Stimulated activated CD8-positive, alpha-beta memory T cell treated with anti-CD3 and anti-CD28 coated beads, Interleukin-15, amount 100 ng/mL, for 24 hours (primary cell): ENCODE measurements around the gene ARHGAP4.

ENCODE experiments used
- DNase-seq: peaks from one replicate; pipeline ENCODE4 v3.0.0-alpha.2; 2020; ENCODE audit warnings: low read depth

The ARHGAP4 gene

DNA sequence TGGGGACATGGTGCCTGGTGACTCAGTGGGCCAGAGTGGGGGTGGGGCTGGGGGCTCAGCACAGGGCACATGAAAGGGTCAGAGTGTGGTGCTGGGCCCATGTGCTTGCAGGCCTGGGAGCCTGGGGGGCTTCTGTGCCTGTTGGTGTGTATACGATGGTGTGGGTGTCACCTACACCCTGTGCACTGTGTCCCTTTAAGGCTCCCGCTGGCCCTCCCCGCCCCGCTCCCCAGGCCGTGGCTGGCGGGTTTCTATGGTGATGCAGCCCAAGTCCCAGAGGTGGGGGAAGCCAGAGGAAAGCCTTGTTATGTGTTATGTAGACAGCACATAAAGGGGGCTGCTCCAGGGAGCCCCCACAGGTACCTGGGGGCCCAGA, 45.6 kb downstream of the ARHGAP4 start:
- DNase-seq: no peak

DNA sequence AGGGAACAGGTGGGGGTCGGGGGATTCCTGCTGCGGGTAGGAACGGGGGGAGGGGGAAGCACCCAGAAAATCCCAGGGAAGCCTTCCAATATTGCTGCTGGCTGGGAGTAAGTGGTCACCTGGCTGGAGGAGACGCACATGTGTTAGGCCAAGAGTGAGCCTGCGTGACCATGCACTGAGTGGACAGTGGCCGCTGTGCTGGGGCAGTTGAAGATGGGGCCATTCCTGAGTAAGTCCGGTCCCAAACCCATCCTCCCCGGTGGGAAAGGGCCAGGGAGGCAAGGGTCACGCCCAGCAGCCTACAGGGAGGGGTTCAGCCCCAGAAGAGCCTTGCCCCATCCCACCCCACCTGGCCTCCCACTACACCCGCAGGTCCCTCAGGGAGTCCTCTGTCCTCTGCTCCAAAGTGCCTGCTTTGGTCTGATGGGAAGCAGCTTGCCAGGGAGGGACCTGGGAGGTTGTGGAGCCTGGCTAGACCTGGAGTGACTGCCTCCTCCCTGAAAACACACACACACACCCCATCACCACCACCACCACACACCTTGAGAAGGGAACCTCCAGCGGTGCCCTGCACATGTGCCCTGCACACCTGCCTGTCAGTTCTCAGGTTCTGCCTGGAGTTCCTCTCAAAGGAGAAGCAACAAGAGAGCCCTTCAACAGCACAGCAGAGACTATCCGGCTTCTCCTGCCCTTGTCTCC, 46.2 kb downstream of the ARHGAP4 start:
- DNase-seq: no peak

DNA sequence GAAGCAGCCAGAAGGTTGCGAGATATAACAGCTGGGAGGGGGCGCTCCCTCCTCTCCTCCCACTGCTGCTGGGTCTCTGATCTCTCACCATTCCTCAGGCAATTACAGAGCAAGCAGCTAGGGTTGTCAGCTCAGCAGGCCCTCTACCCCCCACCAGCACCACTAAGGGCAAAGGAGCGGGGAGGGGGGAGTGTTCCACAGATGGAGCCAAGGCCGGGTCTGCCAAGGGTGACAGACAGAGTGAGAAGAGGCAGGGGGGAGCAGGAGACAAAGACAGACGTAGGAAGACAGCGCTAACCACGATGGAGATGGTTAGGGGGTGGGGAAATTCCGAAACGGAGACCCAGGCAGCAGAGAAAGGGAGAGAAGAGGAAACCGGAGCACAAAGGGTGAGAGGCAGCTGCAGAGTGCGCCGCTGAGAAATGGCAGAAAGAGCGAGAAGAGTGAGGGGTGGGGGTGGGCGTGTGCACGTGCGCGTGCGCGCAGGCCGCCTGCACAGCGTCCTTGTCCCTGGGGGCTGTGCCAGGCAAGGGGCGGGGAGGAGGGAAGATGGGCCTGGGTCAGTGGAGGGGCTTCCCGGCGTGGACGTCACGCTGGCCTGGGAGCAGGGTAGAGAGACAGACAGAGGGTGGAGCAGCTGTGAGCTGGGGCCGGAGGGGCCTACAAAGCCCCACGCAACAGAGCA, 47.0 kb downstream of the ARHGAP4 start:
- DNase-seq: no peak

DNA sequence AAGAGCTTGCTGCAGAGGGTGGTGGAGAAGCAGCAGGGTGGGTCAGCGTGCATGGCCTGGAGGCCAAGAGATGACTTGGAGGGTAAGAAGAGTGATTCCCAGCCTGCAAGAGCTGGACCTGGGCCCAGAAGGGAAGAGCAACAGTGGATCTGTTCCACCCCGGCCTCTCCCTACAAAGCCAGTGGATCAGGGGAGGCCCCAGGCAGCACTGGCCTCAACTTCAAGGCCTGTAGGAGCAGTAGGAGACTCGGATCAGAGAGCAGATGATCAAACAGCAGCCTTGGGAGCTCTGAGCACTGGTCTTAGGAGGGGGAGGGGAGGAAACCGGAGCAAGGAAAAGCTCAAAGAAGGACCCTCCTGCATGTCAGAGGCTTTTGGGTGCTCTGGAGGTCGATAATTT, 47.7 kb downstream of the ARHGAP4 start:
- no peak for DNase-seq

DNA sequence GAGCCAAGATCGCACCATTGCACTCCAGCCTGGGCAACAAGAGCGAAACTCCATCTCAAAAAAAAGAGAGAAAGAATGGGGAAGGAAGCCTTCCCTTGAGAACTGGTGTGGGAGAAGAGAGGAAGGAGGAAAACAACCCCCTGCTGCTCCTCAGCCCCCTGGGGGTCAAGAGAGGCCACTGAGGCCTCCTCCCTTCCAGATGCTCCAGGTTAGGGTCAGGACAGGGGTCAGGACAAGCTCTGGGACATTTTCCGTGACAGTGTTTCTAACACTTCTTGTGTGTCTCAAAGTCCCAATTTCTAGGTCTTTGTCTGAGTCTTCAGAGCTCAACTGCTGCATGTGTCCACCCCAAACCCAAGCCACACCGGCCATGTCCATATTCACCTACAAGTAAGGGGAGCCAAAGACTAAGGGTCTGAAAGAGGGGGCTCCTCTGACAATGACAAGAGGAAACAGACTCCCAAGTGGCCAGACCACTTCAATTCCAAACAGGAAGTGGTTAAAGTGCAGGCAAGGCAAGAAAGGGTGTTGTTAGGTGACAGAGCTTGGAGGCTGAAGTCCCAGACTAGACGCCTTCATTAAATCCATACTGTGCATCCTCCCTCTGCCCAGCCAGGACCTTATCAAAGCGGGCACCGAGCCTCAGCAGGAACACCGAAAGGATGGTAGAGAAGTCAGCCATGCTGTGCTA, 48.3 kb downstream of the ARHGAP4 start:
- DNase-seq: no peak

DNA sequence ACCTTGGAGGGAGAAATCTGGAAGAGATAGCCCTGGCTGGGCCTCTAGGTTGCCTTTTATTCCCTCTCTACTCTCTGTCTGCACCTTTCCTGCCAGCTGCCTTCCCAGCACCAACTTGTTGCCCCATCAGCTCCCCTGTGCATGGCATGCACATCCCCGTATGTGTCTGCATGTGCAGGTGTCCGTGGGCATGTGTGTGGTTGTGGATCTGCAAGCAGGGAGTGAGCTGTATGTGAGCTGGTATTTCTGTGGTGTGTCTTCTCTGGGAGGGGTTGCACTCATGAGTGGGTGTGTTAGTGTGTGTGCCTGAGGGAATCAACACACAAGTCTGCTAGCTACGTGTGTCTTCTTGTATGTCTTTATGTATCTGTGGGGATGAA, 50.0 kb downstream of the ARHGAP4 start:
- no peak for DNase-seq

DNA sequence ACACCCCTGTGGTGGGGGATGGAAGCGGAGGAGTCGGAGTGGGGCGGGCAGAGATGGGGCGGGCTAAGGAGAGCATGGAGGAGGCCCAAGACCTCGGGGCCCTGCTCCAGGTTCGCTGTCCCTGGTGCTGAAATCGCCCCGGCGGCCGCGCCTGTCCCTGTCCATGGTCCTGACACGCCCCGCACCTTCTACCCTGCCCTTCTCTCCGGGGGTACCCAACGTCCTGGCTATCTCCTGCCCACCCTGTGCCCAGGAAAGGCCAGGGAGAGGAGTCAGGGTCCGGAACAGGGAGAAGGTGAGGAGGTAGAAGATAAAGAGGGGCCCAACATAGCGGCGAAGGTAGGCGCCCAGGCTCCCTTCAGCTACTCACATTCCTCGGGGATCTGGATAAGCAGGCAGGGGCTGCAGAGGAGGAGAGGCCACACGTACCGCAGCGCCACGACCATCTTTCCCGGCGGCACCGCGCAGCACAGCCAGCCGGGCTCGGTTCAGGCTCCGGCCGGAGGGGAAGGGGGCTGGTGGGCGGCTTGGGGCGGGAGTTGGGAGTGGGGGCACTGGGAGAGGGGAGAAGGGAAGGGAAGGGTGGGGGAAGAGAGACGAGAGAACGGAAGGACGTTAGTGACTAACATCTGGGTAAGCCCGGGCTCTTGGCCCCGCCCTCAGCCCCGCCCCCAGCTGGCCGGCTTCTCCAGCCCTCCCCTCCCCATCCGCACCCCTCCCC, 50.5 kb downstream of the ARHGAP4 start:
- peak; percentile 58 for DNase-seq

DNA sequence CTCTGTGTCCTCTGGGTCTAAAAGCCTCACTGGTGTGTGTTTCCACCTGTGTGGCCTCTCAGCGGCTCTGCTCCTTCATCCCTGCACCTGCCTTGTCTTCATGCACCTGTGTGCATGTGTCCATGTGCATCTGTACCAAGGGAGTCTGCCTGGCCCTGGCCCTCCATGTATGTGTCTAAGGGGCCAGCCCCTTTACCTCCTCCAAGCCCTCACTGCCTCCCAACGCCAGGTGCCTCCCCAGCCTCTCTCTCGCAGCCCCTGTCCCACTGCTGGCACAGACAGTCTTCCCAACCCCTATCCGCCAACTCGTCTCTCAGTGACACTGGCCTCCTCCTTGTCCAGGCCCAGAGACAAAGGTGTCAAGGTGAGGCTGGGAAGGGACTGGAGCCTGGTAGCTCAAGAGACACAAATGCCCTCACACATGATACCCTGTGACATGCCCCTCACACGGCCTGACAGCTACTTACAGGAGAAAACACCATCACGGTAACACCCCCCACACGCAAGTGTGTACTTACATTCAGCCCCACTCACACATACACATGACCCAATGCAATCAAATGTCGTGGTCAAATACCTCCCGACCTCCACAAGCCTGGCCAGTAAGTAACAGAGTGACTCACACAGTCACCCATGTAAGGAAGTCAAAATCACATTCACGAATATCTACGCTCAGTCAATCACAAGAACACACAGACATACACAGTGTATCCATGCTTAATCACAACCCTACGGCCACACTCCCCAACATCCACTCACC, 51.5 kb downstream of the ARHGAP4 start:
- DNase-seq: no peak

DNA sequence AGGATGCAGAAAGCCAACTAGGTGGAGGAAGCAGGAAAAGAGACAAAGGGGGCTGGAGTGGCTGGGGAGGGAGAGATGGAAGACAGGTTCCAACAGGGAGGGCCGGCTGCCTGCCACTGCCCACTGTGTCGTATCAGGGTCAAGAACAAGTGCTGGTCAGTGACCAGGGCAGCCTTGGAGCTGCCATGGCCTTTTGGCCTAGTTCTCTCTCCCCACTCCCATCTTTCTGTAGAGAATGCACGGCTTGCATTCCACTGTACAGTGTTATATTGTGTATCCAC, 52.0 kb downstream of the ARHGAP4 start:
- DNase-seq: no peak

DNA sequence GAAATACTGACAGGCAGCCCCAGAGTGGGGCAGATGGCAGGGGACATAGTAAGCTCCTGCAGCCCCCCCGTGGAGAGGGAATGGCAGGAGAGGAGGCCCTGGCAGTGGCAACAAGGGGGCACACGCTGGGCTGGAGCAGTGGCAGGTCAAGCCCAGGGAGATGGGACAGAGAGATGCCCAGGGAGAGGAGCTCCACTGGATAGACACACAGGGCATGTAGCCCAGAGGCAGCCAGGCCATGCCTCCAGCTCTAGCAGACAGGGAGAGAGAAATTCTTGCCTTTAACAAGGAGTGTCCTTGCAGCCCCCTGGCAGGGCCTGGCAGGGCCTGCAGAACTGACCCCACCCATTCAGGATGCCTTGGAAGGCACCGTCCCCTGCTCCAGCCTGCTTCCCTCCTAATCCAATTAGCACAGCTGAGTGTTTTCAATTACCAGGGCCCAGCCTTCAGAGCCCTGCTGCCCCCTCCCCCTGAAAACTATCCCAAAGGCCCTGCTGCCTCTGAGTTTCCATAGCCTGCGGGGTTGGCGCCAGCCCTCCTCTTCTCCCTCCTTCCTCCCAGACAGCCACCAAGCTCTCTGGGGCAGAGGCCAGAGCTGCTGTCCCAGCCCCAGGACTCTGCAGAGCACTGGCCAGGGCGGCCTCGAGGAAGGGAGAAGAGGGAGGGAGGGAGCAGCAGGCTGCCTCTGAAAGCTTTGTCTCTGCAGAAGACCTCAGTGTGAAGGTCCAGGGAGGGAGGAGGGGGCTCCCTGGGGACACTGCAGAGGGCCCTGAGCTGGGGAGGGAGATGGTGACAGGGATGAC, 52.6 kb downstream of the ARHGAP4 start:
- no peak for DNase-seq

DNA sequence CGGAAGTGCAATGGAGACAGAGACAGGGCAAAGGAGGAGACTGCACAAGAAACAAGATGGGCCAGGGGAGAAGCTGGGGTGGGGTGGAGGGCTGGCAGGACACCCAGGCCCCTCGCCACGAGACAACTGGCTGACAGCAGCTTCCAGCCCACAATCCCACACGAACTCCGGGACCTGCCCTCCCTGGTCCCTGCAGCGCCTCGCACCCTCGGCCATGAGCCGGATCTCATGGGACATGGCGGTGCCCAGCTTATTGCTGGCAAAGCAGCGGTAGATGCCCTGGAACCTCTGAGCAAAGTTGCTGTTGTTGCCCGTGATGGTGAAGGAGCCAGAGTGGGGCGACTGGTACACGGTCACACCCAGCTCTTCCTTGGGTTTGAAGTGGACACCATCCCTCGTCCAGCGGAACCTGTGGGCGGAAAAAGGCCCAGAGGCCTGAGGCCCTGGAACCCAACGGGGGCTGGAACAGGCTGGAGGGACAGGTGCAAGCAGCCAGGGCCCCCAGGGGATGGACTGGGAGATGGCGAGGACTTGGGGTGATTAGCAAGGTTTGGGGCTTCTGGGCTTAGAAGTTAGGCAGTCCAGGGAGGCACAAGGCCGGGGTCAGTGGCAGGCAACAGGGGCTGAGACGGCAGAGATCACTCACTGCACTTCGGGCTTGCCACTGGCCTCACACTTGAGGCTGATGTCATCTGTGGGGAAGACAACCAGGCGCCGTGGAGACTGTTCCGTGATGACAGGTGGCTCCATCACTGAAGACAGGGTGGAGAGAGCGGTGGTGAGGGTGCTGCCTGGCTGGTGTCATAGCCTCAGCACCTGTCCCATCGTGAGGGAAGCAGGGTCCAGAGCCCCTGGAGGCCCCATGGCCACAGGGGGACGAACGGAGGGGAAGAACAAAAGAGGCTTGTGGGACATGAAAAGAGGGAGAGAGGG, 53.9 kb downstream of the ARHGAP4 start:
- no peak for DNase-seq

DNA sequence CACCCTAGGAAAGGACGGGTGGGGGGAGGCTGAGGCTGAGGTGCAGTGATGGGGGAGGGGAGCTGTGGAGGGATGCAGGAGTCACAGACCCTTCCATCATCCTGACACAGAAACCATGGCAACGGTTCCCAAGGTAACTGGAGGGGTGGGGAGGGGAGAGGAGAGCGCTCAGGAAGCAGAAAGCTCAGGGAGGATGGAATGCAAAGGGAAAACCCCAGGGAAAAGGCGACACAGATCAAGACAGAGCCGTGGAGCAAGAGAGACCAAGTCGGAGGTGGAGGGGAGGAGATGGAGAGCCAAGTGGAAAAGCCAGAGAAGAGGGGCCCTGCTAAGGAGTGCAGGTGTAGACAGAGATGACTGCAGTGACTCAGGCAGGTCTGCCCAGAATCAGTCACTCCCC, 54.6 kb downstream of the ARHGAP4 start:
- DNase-seq: no peak

DNA sequence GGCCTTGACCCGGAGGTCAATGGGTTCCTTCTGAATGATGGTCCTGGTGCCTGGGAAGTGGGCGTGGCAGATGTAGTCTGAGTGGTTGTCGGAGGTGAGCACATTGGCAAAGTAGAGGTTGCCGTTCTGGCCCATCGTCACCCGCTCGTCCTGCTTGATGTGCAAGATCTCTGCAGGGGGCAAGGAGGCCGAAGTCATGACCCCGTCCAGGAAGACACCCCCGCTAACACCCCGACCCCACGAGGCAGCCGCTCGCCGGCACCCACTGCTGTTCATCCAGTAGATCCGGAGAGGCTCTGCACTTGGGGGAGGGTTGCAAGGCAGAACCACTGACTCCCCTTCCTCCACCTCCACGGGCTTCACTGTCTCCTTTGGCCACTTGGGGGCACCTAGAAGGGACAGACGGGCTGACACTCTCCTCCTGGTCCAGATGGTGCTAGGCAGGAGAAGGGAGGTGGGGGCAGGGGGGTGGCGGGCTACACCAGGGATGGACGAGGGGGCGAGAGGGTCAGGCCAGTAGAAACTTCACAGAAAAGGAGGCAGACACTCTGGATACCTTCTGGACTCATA, 55.2 kb downstream of the ARHGAP4 start:
- DNase-seq: no peak

DNA sequence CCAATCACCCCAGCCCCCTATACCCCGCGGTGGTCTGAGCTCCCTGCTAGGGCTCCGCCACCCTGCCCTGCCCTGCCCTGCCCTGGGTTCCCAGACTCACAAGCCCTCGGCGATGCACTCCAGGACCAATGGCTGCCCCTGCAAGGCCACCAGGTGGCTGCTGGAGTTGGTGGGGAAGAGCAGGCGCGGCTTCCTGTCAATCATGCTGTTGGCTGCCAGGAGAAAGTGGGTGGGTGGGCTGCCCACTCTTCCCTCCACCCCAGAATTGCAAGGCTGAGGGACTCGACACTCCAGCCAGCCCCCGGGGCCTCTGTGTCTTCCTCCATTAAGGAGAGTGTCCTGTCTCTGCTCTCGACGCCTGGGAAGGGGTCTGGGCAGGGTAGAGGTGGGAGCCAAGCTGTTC, 55.8 kb downstream of the ARHGAP4 start:
- DNase-seq: no peak

DNA sequence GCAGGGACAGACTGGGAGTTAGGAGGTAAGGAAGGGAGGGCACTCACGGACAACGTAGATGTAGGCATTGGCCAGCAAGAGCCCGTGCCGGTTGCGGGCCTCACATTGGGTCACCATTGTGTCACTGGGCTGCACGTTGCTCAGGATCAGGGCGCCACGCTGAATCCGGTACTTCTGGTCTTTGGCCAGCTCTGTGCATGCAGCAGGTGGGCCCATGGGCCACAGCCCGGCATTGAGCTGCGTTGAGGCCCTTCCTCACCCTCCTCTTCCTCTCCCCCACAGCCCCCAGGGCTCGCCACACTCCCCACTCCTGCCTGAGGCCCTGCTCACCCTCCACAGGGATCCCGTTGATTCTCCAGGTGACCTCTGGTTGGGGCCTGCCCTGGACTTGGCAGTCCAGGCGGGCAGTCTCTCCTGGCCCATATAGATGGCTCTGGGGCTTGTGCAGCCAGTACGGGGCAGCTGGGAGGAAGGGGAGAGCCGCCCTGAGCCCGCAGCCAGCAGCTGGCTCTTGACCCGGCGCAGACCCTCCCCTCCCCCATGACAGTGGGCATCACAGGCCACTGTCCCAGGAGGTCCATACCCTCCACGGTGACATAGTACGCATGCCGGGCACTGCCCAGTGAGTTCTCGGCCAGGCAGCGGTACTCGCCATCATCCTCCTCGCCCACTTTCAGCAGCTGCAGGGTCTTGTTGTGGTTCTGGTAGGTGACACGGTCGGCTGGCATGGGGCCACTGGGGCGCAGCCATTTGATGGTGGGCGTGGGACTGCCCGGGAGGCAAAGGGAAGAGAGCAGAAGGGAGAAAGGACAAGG, 56.4 kb downstream of the ARHGAP4 start:
- no peak for DNase-seq

DNA sequence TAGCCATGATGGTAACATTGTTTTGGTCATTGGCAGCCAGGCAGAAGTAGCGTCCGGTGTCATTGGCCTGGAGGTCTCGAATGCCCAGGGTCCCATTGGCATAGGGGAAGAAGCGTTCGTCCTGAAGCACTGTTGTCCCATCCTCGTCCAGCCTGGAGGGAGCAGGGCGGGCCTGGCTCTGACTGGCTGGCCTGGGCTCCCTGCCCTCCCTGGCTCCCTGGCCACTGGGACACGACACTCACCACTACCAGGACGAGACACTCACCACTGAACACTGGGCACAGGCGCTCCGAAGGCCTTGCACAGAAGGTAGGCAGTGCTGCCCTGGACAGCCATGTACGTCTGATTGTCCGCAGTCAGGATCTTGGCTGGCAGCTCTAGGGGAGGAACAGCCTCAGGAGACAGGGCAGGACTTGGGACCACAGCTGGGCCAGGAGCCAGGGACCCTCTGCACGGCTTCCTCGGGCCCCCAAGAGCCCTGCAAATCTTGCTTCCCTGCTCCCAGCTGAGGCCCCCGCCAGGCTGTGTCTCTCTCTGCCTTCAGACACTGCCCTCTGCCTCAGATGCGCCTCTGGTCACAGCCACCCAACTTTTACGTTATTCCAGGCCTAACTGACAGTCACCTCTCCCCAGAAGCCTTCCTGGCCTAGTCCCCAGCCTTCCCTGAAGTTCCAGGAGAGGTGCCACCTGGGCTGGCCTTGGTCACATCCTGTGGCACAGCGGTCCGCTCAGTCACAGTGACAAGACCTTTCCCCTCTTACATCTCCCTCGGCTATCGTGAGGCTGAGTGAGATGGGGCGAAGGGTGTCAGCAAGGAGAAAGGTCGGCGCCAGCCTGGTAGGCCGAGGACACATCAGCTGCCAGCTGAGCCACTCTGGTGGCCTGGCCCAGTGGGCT, 57.2 kb downstream of the ARHGAP4 start:
- no peak for DNase-seq

DNA sequence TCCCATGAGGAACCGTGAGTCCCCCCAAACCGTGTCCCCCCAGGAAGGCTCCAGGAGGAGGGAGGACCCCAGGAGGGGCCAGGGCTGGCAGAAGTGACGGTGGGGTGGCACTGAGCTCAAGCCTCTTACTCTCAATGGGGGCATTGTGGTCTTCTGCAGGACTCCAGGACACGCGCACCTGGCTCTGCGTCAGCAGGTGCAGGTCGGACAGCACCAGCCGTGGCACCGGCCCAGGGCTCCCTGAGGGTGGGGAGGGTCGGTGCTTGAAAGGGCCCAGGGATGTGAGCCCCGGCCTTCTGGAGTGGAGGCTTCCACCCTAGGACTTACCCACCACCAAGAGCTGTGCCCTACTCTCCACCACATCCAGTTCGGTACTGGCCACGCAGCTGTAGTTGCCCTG, 58.4 kb downstream of the ARHGAP4 start:
- DNase-seq: no peak

DNA sequence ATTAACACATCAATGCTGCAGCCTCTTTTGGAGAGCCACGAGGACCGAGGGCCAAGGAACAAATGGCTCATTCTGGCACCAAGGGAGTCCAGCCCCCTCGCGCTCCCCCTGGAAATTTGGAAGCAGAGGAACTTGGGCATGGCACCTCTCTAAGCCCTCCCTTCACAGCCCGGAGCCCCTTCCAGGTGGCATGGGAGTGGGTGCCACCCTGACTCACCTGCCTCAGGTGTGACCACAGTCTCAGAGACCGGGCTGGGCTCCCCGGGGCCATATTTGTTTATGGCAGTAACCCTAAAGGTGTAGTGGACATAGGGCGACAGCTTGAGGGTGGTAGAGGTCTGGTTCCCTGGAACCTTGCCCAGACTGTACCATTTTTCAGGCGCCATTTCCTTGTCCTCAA, 58.9 kb downstream of the ARHGAP4 start:
- DNase-seq: no peak
